Activated CD8-positive, alpha-beta T cell treated with anti-CD3 and anti-CD28 coated beads, Interleukin-2, amount 10 ng/mL, durations not matched to agents 7 days and 5 days (primary cell): ENCODE measurements around the gene DNAH3. TPM values are rescaled to one million over a fixed set of nuclear protein-coding genes. Genes with fewer than 3 reads are reported as not detected.
"Not testable (repeated sequence)": the region's sequence is repeated elsewhere in the genome, so short reads cannot be mapped to it uniquely, and the experiment has no call there.

Source experiments
- ATAC-seq: fragments of 150-1000 bp; cut with Tn5 transposase; one replicate; pipeline ENCODE4 v1.10.0; 2021; ENCODE audit warnings: moderate library complexity
- CTCF ChIA-PET: fragments of 350-600 bp; sonication (Branson Sonifier 250); formaldehyde crosslinking; loops from one replicate; lab custom pipeline; 2021; ENCODE audit warnings: antibody characterized with exemption; lab: Charles Lee
- POLR2A ChIA-PET: fragments of 350-600 bp; sonication (Branson Sonifier 250); formaldehyde crosslinking; loops from one replicate; lab custom pipeline; 2021; ENCODE audit warnings: antibody characterized with exemption; lab: Charles Lee
- DNase-seq: peaks from one replicate; pipeline ENCODE4 v3.0.0-alpha.2; 2020
- H3K27ac Mint-ChIP-seq: one replicate; pipeline ENCODE4 v1.8.0; 2021; ENCODE audit warnings: mild to moderate bottlenecking, mixed read lengths
- H3K27me3 Mint-ChIP-seq: one replicate; pipeline ENCODE4 v1.8.0; 2021; ENCODE audit warnings: low read depth, mixed read lengths
- H3K36me3 Mint-ChIP-seq: one replicate; pipeline ENCODE4 v1.8.0; 2021; ENCODE audit warnings: low read depth, mixed read lengths
- H3K4me1 Mint-ChIP-seq: one replicate; pipeline ENCODE4 v1.8.0; 2021; ENCODE audit warnings: low read depth, mixed read lengths
- H3K4me3 Mint-ChIP-seq: one replicate; pipeline ENCODE4 v1.8.0; 2021; ENCODE audit warnings: mild to moderate bottlenecking, mixed read lengths
- H3K9me3 Mint-ChIP-seq: one replicate; pipeline ENCODE4 v1.8.0; 2022; ENCODE audit warnings: mixed read lengths; ENCODE audit not compliant: insufficient read depth
- total RNA-seq, 2 experiments: library from RNA; stranded (reverse); gene quantifications; one replicate each; pipeline ENCODE4 v1.2.3, GENCODE V29; 2021

Gene DNAH3
- total RNA-seq, 2 experiments from 2014 or later, result not detected

DNA sequence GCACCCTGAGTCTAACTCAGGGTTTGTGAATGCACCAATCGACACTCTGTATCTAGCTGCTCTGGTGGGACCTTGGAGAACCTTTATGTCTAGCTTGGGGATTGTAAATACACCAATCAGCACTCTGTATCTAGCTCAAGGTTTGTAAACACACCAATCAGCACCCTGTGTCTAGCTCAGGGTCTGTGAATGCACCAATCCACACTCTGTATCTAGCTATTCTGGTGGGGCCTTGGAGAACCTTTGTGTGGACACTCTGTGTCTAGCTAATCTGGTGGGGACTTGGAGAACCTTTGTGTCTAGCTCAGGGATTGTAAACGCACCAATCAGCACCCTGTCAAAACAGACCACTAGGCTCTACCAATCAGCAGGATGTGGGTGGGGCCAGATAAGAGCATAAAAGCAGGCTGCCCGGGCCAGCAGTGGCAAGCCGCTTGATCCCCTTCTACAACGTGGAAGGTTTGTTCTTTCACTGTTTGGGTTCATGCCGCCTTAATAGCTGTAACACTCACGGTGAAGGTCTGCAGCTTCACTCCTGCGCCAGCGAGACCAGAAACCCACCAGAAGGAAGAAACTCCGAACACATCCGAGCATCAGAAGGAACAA lies 2.6 kb upstream of the DNAH3 start:
- DNase-seq, ATAC-seq, H3K4me1 Mint-ChIP-seq, H3K27ac Mint-ChIP-seq, H3K36me3 Mint-ChIP-seq, H3K4me3 Mint-ChIP-seq, POLR2A ChIA-PET, CTCF ChIA-PET, H3K9me3 Mint-ChIP-seq: not testable (repeated sequence)
- H3K27me3 Mint-ChIP-seq, result peaks cover 18% of the 10 kb centered on the region

DNA sequence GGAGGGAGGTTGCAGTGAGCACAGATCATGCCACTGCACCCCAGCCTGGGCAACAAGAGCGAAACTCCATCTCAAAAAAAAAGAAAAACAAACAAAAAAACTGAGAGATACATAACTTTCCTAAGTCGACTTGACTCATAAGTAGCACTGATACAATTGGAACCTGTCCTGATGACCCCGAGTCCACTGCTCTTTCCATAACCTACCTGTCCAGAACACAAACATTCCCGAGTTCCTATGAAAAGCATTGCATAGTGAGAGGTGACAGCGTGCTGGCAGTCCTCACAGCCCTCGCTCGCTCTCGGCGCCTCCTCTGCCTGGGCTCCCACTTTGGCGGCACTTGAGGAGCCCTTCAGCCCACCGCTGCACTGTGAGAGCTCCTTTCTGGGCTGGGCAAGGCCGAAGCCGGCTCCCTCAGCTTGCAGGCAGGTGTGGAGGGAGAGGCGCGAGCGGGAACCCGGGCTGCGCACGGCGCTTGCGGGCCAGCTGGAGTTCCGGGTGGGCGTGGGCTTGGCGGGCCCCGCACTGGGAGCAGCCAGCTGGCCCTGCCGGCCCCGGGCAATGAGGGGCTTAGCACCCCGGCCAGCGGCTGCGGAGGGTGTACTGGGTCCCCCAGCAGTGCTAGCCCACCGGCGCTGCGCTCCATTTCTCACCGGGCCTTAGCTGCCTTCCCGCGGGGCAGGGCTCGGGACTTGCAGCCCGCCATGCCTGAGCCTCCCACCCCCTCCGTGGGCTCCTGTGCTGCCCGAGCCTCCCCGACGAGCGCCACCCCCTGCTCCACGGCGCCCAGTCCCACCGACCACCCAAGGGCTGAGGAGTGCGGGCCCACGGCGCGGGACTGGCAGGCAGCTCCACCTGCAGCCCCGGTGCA lies 1.7 kb upstream of the DNAH3 start:
- peaks cover 21% of the 10 kb centered on the region for H3K27me3 Mint-ChIP-seq
- H3K4me1 Mint-ChIP-seq, CTCF ChIA-PET, H3K36me3 Mint-ChIP-seq, H3K9me3 Mint-ChIP-seq, H3K27ac Mint-ChIP-seq, H3K4me3 Mint-ChIP-seq, ATAC-seq, POLR2A ChIA-PET, DNase-seq: not testable (repeated sequence)

DNA sequence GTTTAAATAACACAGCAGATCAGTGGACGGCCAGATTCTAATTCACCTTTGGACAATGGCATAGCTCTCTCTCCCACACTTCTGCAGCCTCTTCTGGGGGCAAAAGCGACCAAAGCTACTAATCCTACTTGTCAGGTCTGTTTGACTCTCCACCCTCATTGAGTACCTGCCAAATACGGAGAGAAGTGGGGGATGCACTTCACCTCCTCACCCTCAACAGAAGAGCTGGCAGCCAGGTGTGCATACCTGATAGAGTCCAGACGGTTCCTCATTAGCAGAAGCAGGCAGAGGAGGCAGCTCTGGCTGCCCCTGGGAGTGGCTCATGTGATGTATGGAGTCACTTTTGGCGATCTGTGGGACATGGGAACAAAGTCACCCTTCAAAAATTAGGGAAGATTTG lies 4.9 kb downstream of the DNAH3 start:
- ChIA-PET POLR2A (no interaction called here), CTCF (no interaction called here)
- H3K4me1 Mint-ChIP-seq, result no peaks in the 10 kb centered on the region
- no peak overlapping the region for H3K27ac Mint-ChIP-seq
- H3K4me3 Mint-ChIP-seq, result no peak overlapping the region
- H3K27me3 Mint-ChIP-seq, result peaks cover 26% of the 10 kb centered on the region
- DNase-seq, result no peak
- no peaks in the 10 kb centered on the region for H3K9me3 Mint-ChIP-seq
- ATAC-seq, result no peak
- H3K36me3 Mint-ChIP-seq, result no peaks in the 10 kb centered on the region

DNA sequence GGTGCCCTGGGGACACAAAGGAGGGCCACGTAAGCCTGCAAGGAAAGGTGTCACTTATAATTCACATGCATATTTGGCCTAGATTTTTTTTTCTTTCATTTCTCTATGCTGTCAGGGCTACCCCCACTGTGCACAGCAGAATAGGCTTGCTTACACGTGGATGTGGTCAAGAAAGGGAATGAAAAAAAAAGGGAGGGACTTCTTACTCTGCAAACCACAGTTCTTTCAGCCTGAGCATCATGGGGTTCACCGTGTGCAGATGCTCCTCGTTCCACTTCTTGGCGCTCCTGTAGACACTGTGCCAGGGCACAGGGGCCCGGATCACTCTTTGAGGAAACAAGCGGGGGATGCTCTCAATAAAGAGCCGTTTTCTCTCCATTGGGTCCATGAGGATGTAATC lies 16.6 kb downstream of the DNAH3 start:
- peaks cover 2% of the 10 kb centered on the region for H3K4me1 Mint-ChIP-seq
- CTCF ChIA-PET, result no interaction called here
- H3K36me3 Mint-ChIP-seq, result no peaks in the 10 kb centered on the region
- no peaks in the 10 kb centered on the region for H3K9me3 Mint-ChIP-seq
- H3K27ac Mint-ChIP-seq, result no peak overlapping the region
- POLR2A ChIA-PET, result no interaction called here
- ATAC-seq (no peak), DNase-seq (no peak)
- H3K4me3 Mint-ChIP-seq, result no peak overlapping the region
- H3K27me3 Mint-ChIP-seq, result peaks cover 10% of the 10 kb centered on the region

DNA sequence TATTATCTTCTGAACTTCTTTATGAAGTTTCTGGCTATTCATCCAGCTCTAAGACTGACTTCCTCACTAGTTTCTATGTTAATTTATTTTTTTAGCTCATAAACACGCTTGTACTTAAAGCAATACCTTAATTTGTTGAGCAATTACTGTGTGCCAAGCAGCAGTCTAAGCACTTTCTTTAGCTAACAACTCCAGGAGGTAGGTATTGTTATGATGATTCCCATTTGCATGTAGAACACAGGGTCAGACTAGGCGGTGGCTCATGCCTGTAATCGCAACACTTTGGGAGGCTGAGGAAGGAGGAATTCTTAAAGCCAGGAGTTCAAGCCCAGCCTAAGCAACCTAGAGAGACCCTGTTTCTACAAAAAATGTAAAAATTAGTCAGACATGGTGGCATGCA lies 19.8 kb downstream of the DNAH3 start:
- Mint-ChIP-seq H3K36me3 (no peaks in the 10 kb centered on the region), H3K4me1 (peaks cover 2% of the 10 kb centered on the region), H3K27ac (no peak overlapping the region), H3K4me3 (no peak overlapping the region), H3K9me3 (no peaks in the 10 kb centered on the region), H3K27me3 (peaks cover 5% of the 10 kb centered on the region)
- ChIA-PET CTCF (interaction anchor here (0.7 kb wide), 1 partner anchor 144 kb away, joined by 3 read pairs; no protein-coding TSS in a partner anchor), POLR2A (no interaction called here)
- ATAC-seq, result no peak
- no peak for DNase-seq

DNA sequence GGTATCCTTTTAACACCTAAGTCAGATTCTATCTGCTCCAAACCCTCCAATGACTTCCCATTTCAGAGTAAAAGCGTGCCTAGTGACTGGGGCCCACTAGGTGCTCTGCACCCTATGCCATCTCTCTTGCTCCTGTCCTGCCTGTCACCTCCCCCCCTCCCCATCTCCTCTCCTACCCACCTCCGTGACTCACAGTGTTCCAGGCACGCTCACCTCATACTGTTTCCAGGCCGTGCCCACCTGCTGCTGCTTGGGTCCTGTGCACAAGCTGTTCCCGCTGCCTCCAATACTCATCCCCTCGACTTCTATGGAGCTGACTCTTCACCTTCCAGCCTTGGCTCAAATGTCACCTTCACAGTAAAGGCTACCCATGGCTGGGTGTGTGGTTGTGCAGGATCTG lies 21.7 kb downstream of the DNAH3 start:
- DNase-seq (no peak), ATAC-seq (no peak)
- Mint-ChIP-seq H3K4me1 (no peaks in the 10 kb centered on the region), H3K27ac (no peak overlapping the region), H3K4me3 (no peak overlapping the region), H3K36me3 (no peaks in the 10 kb centered on the region), H3K9me3 (no peaks in the 10 kb centered on the region), H3K27me3 (peaks cover 5% of the 10 kb centered on the region)
- POLR2A ChIA-PET, result no interaction called here
- CTCF ChIA-PET, result no interaction called here

DNA sequence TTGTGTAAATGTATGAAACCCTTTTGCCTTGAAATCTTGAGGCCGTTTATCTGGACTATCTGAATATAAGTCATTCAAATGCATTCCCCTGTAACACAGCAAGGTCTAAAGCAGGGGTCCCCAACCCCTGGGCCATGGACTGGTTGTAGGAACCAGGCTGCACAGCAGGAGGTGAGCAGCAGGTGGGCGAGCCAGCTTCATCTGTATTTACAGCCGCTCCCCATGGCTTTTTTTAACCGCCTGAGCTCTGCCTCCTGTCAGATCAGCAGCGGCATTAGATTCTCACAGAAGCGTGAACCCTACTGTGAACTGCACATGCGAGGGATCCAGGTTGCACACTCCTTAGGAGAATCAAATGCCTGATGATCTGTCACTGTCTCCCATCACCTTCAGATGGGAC lies 24.1 kb downstream of the DNAH3 start:
- POLR2A ChIA-PET, result no interaction called here
- CTCF ChIA-PET, result no interaction called here

DNA sequence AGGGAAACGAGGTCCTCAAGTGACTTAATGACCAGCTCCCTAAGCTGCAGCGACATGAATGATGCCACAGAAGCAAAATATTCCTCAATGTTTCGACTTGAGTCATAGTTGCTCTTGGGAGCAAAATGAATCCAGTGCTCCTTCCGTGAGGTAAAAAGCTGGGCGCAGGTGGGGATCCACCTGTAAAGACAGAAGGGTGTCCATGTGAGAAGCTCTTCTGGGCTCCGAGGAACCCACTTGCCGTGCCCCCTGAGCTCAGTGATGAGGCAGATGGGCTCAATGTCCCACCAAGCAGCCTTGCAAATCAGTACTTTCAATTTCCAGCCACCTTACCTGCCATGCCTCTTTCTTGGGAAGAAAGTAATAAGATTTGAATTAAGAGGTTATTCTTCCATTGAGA lies 25.5 kb downstream of the DNAH3 start:
- ATAC-seq (no peak), DNase-seq (no peak)
- Mint-ChIP-seq H3K27ac (no peak overlapping the region), H3K9me3 (no peaks in the 10 kb centered on the region), H3K4me1 (no peaks in the 10 kb centered on the region), H3K27me3 (peaks cover 2% of the 10 kb centered on the region), H3K4me3 (no peak overlapping the region), H3K36me3 (no peaks in the 10 kb centered on the region)
- CTCF ChIA-PET, result no interaction called here
- POLR2A ChIA-PET, result no interaction called here

More for the DNA sequence above, 24.1 kb downstream of the DNAH3 start:
- Mint-ChIP-seq H3K4me1 (no peaks in the 10 kb centered on the region), H3K27me3 (peaks cover 5% of the 10 kb centered on the region), H3K36me3 (no peaks in the 10 kb centered on the region), H3K27ac (no peak overlapping the region), H3K9me3 (no peaks in the 10 kb centered on the region), H3K4me3 (no peak overlapping the region)
- DNase-seq (no peak), ATAC-seq (no peak)

DNA sequence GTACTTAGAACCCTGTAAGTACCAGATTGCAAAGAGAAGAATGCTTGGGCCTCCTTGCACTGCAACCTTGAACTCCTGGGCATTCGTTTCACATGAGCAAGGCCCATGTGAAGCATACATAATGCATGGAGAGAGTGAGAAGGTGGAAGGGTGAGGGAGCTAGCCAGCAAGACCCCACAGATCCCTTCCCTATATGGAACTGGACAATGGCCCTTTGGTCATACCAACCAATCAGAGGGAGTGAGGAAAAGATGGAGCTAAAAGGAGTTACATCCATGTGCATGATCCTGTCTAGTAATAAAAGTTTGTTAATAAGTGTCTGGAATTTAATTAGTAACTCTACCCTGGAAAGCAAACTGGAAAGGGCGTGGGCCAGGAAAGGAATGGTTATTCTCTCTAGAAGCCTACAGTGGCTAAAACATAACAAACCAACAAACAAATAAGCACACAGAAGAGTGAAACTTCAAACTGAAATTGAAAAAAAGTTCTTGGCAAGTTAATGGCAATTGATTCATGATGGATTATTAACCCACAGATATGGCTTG lies 29.6 kb downstream of the DNAH3 start:
- H3K27me3 Mint-ChIP-seq, result no peaks in the 10 kb centered on the region
- no peak overlapping the region for H3K27ac Mint-ChIP-seq
- DNase-seq, result no peak
- no peaks in the 10 kb centered on the region for H3K9me3 Mint-ChIP-seq
- POLR2A ChIA-PET, result no interaction called here
- peaks cover 9% of the 10 kb centered on the region for H3K36me3 Mint-ChIP-seq
- H3K4me3 Mint-ChIP-seq, result no peak overlapping the region
- no peak for ATAC-seq
- CTCF ChIA-PET, result interaction anchor here (0.7 kb wide), 1 partner anchor 340 kb away, joined by 3 read pairs; no protein-coding TSS in a partner anchor
- H3K4me1 Mint-ChIP-seq, result peaks cover 7% of the 10 kb centered on the region

DNA sequence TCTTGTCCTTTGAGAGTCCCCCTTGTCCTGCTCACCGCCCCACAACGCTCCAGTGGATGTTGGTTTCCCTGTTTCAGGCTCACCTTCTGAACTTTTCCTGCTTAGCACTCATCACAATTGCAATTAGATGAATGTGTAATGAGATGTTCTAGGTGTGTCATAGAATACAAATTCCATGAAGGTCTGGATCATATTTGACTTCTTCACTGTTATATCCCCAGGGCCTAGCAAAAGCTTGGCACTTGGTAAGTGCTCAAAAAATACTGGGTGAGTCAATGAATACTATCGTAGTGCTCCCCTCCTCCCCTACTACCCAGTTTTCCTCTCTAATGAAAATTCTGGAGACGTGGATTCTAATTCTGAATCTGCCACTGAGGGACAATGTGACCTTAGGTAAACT lies 33.1 kb downstream of the DNAH3 start:
- CTCF ChIA-PET, result no interaction called here
- POLR2A ChIA-PET, result no interaction called here
- no peak overlapping the region for H3K4me3 Mint-ChIP-seq

DNA sequence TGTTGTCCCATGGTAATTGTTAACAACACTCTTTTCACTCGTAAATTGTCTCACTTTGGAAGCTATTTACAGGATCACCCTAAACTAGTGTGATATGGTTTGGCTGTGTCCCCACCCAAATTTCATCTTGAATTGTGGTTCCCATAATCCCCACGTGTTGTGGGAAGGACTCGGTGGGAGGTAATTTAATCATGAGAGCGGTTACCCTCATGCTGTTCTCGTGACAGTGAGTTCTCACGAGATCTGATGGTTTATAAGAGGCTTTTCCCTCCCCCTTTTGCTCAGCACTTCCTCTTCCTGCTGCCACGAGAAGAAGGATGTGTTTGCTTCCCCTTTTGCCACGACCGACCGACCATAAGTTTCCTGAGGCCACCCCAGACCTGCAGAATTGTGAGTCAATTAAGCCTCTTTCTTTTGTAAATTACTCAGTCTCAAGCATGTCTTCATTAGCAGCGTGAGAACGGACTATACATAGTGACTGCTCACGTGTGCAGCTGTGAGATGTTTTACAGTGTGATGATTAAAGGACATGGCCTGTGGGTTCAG lies 34.4 kb downstream of the DNAH3 start:
- H3K4me1 Mint-ChIP-seq, result peaks cover 8% of the 10 kb centered on the region
- H3K27me3 Mint-ChIP-seq, result no peaks in the 10 kb centered on the region
- peaks cover 10% of the 10 kb centered on the region for H3K36me3 Mint-ChIP-seq
- H3K4me3 Mint-ChIP-seq, result peak overlapping the region; percentile 51
- ChIA-PET CTCF (no interaction called here), POLR2A (no interaction called here)
- DNase-seq (no peak), ATAC-seq (no peak)
- peak overlapping the region; percentile 70 for H3K27ac Mint-ChIP-seq
- H3K9me3 Mint-ChIP-seq, result no peaks in the 10 kb centered on the region

More for the DNA sequence above, 33.1 kb downstream of the DNAH3 start:
- ATAC-seq (no peak), DNase-seq (no peak)
- no peaks in the 10 kb centered on the region for H3K9me3 Mint-ChIP-seq
- H3K36me3 Mint-ChIP-seq, result peaks cover 10% of the 10 kb centered on the region
- peak overlapping the region; percentile 28 for H3K27ac Mint-ChIP-seq
- H3K27me3 Mint-ChIP-seq, result no peaks in the 10 kb centered on the region
- H3K4me1 Mint-ChIP-seq, result peaks cover 8% of the 10 kb centered on the region

DNA sequence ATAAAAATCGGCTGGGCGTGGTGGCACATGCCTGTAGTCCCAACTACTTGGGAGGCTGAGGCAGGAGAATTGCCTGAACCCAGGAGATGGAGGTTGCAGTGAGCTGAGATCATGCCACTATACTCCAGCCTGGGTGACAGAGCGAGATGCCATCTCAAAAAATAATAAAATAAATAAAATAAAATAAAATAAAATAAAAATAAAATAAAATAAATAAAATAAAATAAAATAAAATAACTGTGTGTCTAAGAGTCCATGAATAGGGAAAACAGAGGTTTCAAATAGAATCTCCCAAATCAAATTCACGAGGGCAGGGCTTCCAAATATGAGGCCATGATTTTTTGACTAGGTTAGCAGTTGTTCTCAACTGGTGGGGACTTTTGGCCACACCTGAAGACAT lies 35.1 kb downstream of the DNAH3 start:
- H3K4me3 Mint-ChIP-seq, H3K4me1 Mint-ChIP-seq, H3K36me3 Mint-ChIP-seq, H3K9me3 Mint-ChIP-seq, ATAC-seq, H3K27ac Mint-ChIP-seq, POLR2A ChIA-PET, H3K27me3 Mint-ChIP-seq, CTCF ChIA-PET, DNase-seq: not testable (repeated sequence)
